ENCODE results near the gene SSB. TPM values are rescaled to one million over a fixed set of nuclear protein-coding genes. Genes with fewer than 3 reads are reported as not detected.

SSB gene
- total RNA-seq, result 100 to 1,000 TPM; 110 to 266 (median 171) TPM

- TF ChIP-seq CTCF (IDR thresholded peaks at IDR 0.05; ENCODE audit: low read depth), result no peak
Measured at GRCh38 chr2:169798718-169799592, at the start of gene SSB. Gene SSB (plus strand): TSS chr2:169798871. CDS start chr2:169800961, 2,090 bp downstream.

GRCh38 chr2:169752752-169753151 lies 45.9 kb upstream of the SSB start:
- no peak for TF ChIP-seq CTCF (IDR thresholded peaks at IDR 0.05; ENCODE audit: low read depth)

GRCh38 chr2:169755083-169755870 lies 43.4 kb upstream of the SSB start:
- no peak for TF ChIP-seq CTCF (IDR thresholded peaks at IDR 0.05; ENCODE audit: low read depth)

- TF ChIP-seq CTCF (IDR thresholded peaks at IDR 0.05; ENCODE audit: low read depth), result no peak
Measured at GRCh38 chr2:169756342-169756741, 42.3 kb upstream of the SSB start.

- no peak for TF ChIP-seq CTCF (IDR thresholded peaks at IDR 0.05; ENCODE audit: low read depth)
Measured at GRCh38 chr2:169757356-169757755, 41.3 kb upstream of the SSB start.

GRCh38 chr2:169757778-169758177 lies 40.9 kb upstream of the SSB start:
- TF ChIP-seq CTCF (IDR thresholded peaks at IDR 0.05; ENCODE audit: low read depth), result no peak

- TF ChIP-seq CTCF (IDR thresholded peaks at IDR 0.05; ENCODE audit: low read depth), result no peak
Measured at GRCh38 chr2:169759987-169760386, 38.7 kb upstream of the SSB start.
